Bronchial epithelial cell (primary cell): ENCODE results near the gene CHFR. TPM values are rescaled to one million over a fixed set of nuclear protein-coding genes. Genes with fewer than 3 reads are reported as not detected.

Experiments used
- DNase-seq: peaks from one replicate; pipeline ENCODE4 v3.0.0-alpha.2; 2010; ENCODE audit warnings: low read depth
- FAIRE-seq: peaks from 2 replicates; lab custom pipeline; 2011; peaks lifted over from hg19 to GRCh38; lab: Jason Lieb, UNC
- H3K27me3 ChIP-seq: 2 replicates; pipeline ENCODE4 v1.5.1; 2011; ENCODE audit warnings: low read length; ENCODE audit not compliant: control insufficient read depth, insufficient read depth
- H3K36me3 ChIP-seq: 2 replicates; pipeline ENCODE4 v1.5.1; 2011; ENCODE audit warnings: low read length; ENCODE audit not compliant: control insufficient read depth, insufficient read depth
- H3K4me3 ChIP-seq: 2 replicates; pipeline ENCODE4 v1.5.1; 2011; ENCODE audit warnings: mild to moderate bottlenecking, low read depth, low read length, control low read depth
- CTCF ChIP-seq: IDR thresholded peaks from 2 replicates; pipeline ENCODE4 v1.5.1; 2011; ENCODE audit warnings: mild to moderate bottlenecking, moderate library complexity, low read length, control low read depth, inconsistent platforms; ENCODE audit not compliant: insufficient read depth, severe bottlenecking
- total RNA-seq: library from RNA; depleted of rRNA; stranded (reverse); fragments of >200 nt; gene quantifications from 2 replicates; pipeline ENCODE4 v1.2.1, GENCODE V29; 2014

CHFR gene
- total RNA-seq, 1 donor from 2014 or later: 33.4 TPM

GRCh38 chr12:132786192-132786591, 101.2 kb downstream of the CHFR start:
- DNase-seq (no peak), FAIRE-seq (no peak)
- Histone ChIP-seq H3K4me3 (no peak overlapping the region), H3K36me3 (peaks cover 30% of the 10 kb centered on the region), H3K27me3 (no peaks in the 10 kb centered on the region)
- no peak for TF ChIP-seq CTCF

DNA sequence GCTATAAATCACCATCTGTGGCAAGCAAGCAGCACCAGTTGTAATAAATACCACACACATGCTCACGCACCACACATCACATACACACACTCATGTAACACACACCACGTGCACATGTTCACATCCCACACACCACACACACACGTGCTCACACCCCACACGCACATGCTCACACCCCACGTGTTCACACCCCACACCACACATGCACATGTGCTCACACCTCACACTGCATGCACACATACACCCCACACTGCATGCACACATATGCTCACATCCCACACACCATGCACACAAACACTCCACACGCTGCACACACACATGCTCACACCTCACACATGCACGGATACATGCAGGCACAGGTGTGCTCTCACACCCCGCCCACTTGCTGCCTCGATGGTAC, 102.8 kb downstream of the CHFR start:
- Histone ChIP-seq H3K4me3 (no peak overlapping the region), H3K36me3 (peaks cover 39% of the 10 kb centered on the region), H3K27me3 (no peaks in the 10 kb centered on the region)
- DNase-seq (no peak), FAIRE-seq (peak; percentile 98)
- no peak for TF ChIP-seq CTCF

- FAIRE-seq (no peak), DNase-seq (no peak)
- no peak overlapping the region for H3K4me3 ChIP-seq
- H3K27me3 ChIP-seq: no peaks in the 10 kb centered on the region
- TF ChIP-seq CTCF: no peak
- H3K36me3 ChIP-seq: peaks cover 35% of the 10 kb centered on the region
Observed at GRCh38 chr12:132783917-132784531, 103.4 kb downstream of the CHFR start.

Other genes starting within 250 kb of the CHFR start
- 10.5 and 18.3 TPM in 2 replicates for gene POLE, start 200.3 kb downstream of the CHFR start, total RNA-seq
- 12.9 and 15.1 TPM in 2 replicates for gene PXMP2, start 200.0 kb downstream of the CHFR start, total RNA-seq
- 55.0 and 80.3 TPM in 2 replicates for gene PGAM5, start 176.8 kb downstream of the CHFR start, total RNA-seq
- 71.6 and 82.7 TPM in 2 replicates for gene ANKLE2, start 125.8 kb downstream of the CHFR start, total RNA-seq
- 102 and 134 TPM in 2 replicates for gene GOLGA3, start 58.7 kb downstream of the CHFR start, total RNA-seq
- 6.3 and 9.6 TPM in 2 replicates for gene ZNF605, start 68.7 kb upstream of the CHFR start, total RNA-seq
- gene ZNF26, start 98.8 kb upstream of the CHFR start, total RNA-seq: 13.4 and 14.1 TPM in 2 replicates
- gene ZNF84, start 149.9 kb upstream of the CHFR start, total RNA-seq: 22.4 TPM in 2 replicates
- 19.2 and 37.3 TPM in 2 replicates for gene ZNF140, start 193.3 kb upstream of the CHFR start, total RNA-seq
- gene ZNF891, start 242.7 kb upstream of the CHFR start, total RNA-seq: 0.53 and 0.77 TPM in 2 replicates
- 2.9 and 4.1 TPM in 2 replicates for gene ZNF10, start 243.0 kb upstream of the CHFR start, total RNA-seq